ENCODE measurements around the gene GALNT17.

- TF ChIP-seq, protein P1, sequence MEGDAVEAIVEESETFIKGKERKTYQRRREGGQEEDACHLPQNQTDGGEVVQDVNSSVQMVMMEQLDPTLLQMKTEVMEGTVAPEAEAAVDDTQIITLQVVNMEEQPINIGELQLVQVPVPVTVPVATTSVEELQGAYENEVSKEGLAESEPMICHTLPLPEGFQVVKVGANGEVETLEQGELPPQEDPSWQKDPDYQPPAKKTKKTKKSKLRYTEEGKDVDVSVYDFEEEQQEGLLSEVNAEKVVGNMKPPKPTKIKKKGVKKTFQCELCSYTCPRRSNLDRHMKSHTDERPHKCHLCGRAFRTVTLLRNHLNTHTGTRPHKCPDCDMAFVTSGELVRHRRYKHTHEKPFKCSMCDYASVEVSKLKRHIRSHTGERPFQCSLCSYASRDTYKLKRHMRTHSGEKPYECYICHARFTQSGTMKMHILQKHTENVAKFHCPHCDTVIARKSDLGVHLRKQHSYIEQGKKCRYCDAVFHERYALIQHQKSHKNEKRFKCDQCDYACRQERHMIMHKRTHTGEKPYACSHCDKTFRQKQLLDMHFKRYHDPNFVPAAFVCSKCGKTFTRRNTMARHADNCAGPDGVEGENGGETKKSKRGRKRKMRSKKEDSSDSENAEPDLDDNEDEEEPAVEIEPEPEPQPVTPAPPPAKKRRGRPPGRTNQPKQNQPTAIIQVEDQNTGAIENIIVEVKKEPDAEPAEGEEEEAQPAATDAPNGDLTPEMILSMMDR (IDR thresholded peaks at IDR 0.05; ENCODE audit: borderline replicate concordance, extremely low read depth, low read length, poor library complexity, severe bottlenecking), result no peak
- no peak for TF ChIP-seq EZH2 (IDR thresholded peaks at IDR 0.05; ENCODE audit: borderline replicate concordance, low read depth, low read length, severe bottlenecking)
Measured at GRCh38 chr7:71580027-71580426, 448.1 kb downstream of the GALNT17 start.

Measured in DND-41 (cell line).